Right lobe of liver (tissue), 6 donors: ENCODE results near the gene SRSF6. TPM values are rescaled to one million over a fixed set of nuclear protein-coding genes. Genes with fewer than 3 reads are reported as not detected.
"Not testable (repeated sequence)": the region's sequence is repeated elsewhere in the genome, so short reads cannot be mapped to it uniquely, and the experiment has no call there.

Source experiments
- ATAC-seq, 4 donors: fragments of 200-7000 bp; cut with Tn5 transposase; one replicate each; pipeline ENCODE4 v1.9.1; 2020; ENCODE audit warnings: mild to moderate bottlenecking in 4 of 4, moderate library complexity in 4 of 4
- DNase-seq, 3 donors: peaks; one replicate each; pipeline ENCODE4 v3.0.0-alpha.2; 2020
- H3K27ac ChIP-seq, 3 donors: fragments of 200-600 bp; one replicate each; pipeline ENCODE4 v1.8.0; 2022
- H3K27me3 ChIP-seq, 2 donors: fragments of 200-600 bp; one replicate each; pipeline ENCODE4 v1.8.0; 2022
- H3K36me3 ChIP-seq, 4 donors: fragments of 200-600 bp; sonication (generic) in 1 of 4; one replicate each; pipeline versions ENCODE4 v1.5.1 to v1.8.0; 2017 to 2022; ENCODE audit warnings: control low read depth in 1 of 4
- H3K4me1 ChIP-seq, 4 donors: fragments of 200-600 bp; sonication (generic) in 1 of 4; one replicate each; pipeline versions ENCODE4 v1.5.1 to v1.8.0; 2017 to 2022; ENCODE audit warnings: control low read depth in 1 of 4
- H3K4me3 ChIP-seq, 3 donors: fragments of 200-600 bp; one replicate each; pipeline ENCODE4 v1.8.0; 2022
- H3K9me3 ChIP-seq, 4 donors: fragments of 200-600 bp; sonication (generic) in 1 of 4; one replicate each; pipeline versions ENCODE4 v1.5.1 to v1.8.0; 2017 to 2022; ENCODE audit warnings: control low read depth in 1 of 4
- POLR2A ChIP-seq: fragments of 450-650 bp; IDR thresholded peaks from one replicate; pipeline ENCODE4 v1.6.1; 2017; ENCODE audit warnings: antibody characterized with exemption, mild to moderate bottlenecking
- WGBS: methylation state at CpG from one replicate; pipeline ENCODE4 v1.1.6; 2018; ENCODE audit warnings: low coverage, low lambda C conversion rate; ENCODE audit not compliant: insufficient coverage; ENCODE audit errors: missing lambda C conversion rate; 5-methylcytosine and 5-hydroxymethylcytosine counted together
- intact Hi-C, 2 donors: fragments of 100-400 bp; cut with DNase I; formaldehyde crosslinking; loops; one replicate each; pipeline versions ENCODE4 v1.11.2 to v1.14.1; 2022
- total RNA-seq, 6 experiments: library from RNA; depleted of rRNA in 2 of 6; stranded (reverse); fragments of >200 nt in 2 of 6; fragmentation: NEBNext Ultra II Directional in 3 of 6; extraction: Animal tissue kit (Norgen Biotek cat#: 25700) in 3 of 6; gene quantifications; one replicate each; pipeline versions ENCODE4 v1.1.0 to v1.2.4, GENCODE V29; 2016 to 2023
- TF ChIP-seq, protein P1 (sequence below), 4 donors: fragments of 200-600 bp in 3 of 4; fragments of 450-650 bp in 1 of 4; IDR thresholded peaks; one replicate each; pipeline versions ENCODE4 v1.5.1 to v1.8.0; 2016 to 2022; ENCODE audit warnings: antibody characterized with exemption in 4 of 4, mild to moderate bottlenecking in 2 of 4
- donor health status: DM: no; HTN: yes; CAD: no.
- donor health status: DM: no; HTN: no; CAD: no.
- donor health status: DM: no; HTN: no; CAD: no.
- donor health status: DM: no; HTN: yes; CAD: no.
- donor health status: DM: no; HTN: yes; CAD: no.

The SRSF6 gene
- total RNA-seq, 6 experiments from 2014 or later = 35.1 to 111 (median 76.8) TPM

DNA sequence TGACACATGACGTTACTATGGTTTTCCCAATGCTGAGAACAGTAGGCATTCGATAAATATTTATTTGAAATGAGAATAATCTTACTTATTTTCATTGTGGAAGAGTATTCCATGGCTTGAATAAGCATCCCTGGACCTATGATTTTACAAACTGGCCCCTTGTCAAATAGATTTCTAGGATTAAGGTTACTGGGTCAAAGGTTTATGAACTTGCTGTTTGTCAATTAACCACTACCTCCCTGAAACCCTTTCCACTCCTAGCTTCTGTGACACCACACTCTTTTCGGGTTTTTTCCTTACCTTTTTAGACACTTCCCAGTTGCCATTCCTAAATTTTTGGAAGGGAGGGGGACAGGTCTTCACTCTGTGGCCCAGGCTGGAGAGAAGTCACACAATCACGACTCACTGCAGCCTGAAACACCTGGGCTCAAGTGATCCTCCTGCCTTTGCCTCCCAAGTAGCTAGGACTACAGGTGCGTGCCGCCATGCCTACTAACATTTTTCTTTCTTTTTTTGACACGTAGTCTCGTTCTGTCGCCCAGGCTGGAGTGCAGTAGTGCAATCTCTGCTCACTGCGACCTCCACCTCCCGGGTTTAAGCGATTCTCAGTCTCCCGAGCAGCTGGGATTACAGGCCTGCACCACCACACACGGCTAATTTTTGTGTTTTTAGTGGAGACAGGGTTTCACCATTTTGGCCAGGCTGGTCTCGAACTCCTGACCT, 5.1 kb upstream of the SRSF6 start:
- intact Hi-C loops = no loop called here
- no peaks in the 10 kb centered on the region for H3K36me3 ChIP-seq
- 48% methylated on average over 14 of the region's 15 CpGs for WGBS
- no peaks in the 10 kb centered on the region for H3K27me3 ChIP-seq
- ATAC-seq (peak; percentile 36 to 56 (median 46)), DNase-seq (no peak)
- no peaks in the 10 kb centered on the region for H3K9me3 ChIP-seq
- TF ChIP-seq, protein P1, sequence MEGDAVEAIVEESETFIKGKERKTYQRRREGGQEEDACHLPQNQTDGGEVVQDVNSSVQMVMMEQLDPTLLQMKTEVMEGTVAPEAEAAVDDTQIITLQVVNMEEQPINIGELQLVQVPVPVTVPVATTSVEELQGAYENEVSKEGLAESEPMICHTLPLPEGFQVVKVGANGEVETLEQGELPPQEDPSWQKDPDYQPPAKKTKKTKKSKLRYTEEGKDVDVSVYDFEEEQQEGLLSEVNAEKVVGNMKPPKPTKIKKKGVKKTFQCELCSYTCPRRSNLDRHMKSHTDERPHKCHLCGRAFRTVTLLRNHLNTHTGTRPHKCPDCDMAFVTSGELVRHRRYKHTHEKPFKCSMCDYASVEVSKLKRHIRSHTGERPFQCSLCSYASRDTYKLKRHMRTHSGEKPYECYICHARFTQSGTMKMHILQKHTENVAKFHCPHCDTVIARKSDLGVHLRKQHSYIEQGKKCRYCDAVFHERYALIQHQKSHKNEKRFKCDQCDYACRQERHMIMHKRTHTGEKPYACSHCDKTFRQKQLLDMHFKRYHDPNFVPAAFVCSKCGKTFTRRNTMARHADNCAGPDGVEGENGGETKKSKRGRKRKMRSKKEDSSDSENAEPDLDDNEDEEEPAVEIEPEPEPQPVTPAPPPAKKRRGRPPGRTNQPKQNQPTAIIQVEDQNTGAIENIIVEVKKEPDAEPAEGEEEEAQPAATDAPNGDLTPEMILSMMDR (IDR thresholded peaks at IDR 0.05) = no peak
- no peak for TF ChIP-seq POLR2A
- no peak overlapping the region for H3K4me3 ChIP-seq
- no peak overlapping the region for H3K27ac ChIP-seq
- peaks cover 0 to 13% (median 4%) of the 10 kb centered on the region in 4 donors for H3K4me1 ChIP-seq

DNA sequence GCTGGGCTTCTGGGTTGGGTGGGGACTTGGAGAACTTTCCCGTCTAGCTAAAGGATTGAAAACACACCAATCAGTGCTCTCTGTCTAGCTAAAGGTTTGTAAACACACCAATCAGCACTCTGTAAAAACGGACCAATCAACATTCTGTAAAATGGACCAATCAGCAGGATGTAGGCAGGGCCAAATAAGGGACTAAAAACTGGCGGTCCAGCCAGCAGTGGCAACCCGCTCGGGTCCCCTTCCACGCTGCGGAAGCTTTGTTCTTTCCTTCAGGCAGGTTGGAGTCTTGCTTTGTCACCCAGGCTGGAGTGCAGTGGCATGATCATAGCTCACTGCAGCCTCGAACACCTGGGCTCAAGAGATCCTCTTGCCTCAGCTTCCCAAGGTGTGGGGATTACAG, 1.4 kb upstream of the SRSF6 start:
- DNase-seq, H3K4me3 ChIP-seq, H3K9me3 ChIP-seq, H3K27me3 ChIP-seq, intact Hi-C loops, ATAC-seq, H3K27ac ChIP-seq: not testable (repeated sequence)
- WGBS = 71% methylated on average over 3 of the region's 8 CpGs
- H3K4me1 ChIP-seq = peaks cover 0 to 32% (median 11%) of the 10 kb centered on the region in 4 donors
- peaks cover 5 to 22% (median 13%) of the 10 kb centered on the region in 4 donors for H3K36me3 ChIP-seq

DNA sequence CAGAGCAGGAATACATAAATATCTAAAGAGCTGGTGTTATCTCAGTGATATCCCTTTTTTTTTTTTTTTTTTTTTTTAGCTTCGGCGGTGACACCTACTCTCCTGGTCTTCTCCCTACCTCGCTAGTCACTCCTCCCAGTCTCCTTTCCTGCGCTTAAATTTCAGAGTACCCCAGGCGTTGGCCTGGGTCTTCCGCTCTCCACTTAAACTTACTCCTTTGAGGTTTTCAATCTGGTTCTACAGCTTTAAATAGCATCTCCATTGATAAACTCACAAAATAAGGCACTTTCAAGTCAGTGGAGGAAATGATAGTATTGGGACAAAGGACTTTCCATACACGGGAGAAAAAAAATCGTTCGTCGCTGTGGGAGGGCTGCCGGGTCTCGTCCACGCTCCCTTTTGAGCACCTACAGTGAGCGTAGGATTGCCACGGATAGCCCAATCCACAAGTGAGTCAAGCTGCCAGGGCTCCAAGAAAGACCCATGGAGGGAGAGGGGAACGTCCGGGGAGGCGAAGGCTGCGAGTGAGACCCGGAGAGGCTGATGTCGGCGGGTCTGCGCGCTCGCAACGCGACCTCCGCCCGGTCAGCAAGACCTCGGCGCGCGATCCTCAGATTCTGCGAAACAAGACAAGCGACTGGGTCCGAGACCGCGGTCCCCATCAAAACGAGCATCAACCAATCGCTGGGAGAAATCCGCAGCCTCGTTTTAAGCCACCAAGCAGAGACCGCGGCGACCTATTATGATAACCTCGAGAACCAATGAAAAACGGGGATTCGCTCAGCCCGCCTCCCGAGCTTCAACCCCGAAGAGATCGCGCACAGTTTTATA, 672 bp upstream of the SRSF6 start:
- Histone ChIP-seq H3K9me3 (no peaks in the 10 kb centered on the region), H3K4me1 (peaks cover 0 to 31% (median 9%) of the 10 kb centered on the region in 4 donors), H3K4me3 (peak overlapping the region; percentile 89 to 94 (median 93)), H3K27me3 (no peaks in the 10 kb centered on the region), H3K27ac (peak overlapping the region; percentile 100), H3K36me3 (peaks cover 5 to 29% (median 17%) of the 10 kb centered on the region in 4 donors)
- under 1% methylated on average over 50 of the region's 53 CpGs for WGBS
- DNase-seq (peak; percentile 88 to 93 (median 91)), ATAC-seq (peak; percentile 83 to 88 (median 84))
- no peak for TF ChIP-seq POLR2A
- TF ChIP-seq, protein P1 (IDR thresholded peaks at IDR 0.05) = no peak
- intact Hi-C loops = no loop called here

DNA sequence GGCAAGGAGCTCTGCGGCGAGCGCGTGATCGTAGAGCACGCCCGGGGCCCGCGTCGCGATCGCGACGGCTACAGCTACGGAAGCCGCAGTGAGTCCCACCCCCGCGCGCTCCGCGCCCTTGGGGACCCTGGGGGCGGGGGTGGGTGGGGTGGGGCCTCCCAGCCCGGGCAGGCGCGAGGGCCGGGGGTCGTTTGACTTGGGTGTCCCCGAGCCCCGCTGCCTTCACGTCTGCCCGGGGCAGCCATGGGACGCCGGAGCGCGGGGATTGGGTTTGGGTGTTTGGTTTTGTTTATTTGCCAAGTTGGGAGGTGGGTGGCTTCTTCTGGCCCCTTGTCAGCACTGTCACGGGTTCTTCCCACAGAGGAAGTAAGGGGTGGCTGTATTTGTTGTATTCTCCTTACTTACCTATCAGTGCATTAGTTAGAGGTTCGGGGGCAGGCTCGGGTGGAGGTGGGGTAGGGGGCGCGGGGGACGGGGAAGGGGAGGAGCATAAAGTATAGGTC, 777 bp downstream of the SRSF6 start:
- peaks cover 0 to 23% (median 5%) of the 10 kb centered on the region in 4 donors for H3K4me1 ChIP-seq

More for the DNA sequence above, 777 bp downstream of the SRSF6 start:
- Histone ChIP-seq H3K36me3 (peaks cover 9 to 44% (median 25%) of the 10 kb centered on the region in 4 donors), H3K9me3 (no peaks in the 10 kb centered on the region), H3K27me3 (no peaks in the 10 kb centered on the region), H3K4me3 (peak overlapping the region; percentile 89 to 94 (median 93)), H3K27ac (peak overlapping the region; percentile 100)
- no peak for ATAC-seq
- intact Hi-C loops = no loop called here
- WGBS = 4% methylated on average over 15 of the region's 41 CpGs
- TF ChIP-seq, protein P1 (IDR thresholded peaks at IDR 0.05) = no peak
- TF ChIP-seq POLR2A = no peak
- no peak for DNase-seq
